ENCODE measurements around the gene TAC3.
"Not testable (repeated sequence)": the region's sequence is repeated elsewhere in the genome, so short reads cannot be mapped to it uniquely, and the experiment has no call there.

Gene TAC3

GRCh38 chr12:57016348-57016747 is at the start of gene TAC3:
Gene TAC3, minus strand, starts transcription at chr12:57016529. Its CDS starts 732 bp downstream, at chr12:57015797.
- Histone ChIP-seq H3K27me3 (ENCODE audit: low read depth) (peaks cover 14% of the 10 kb centered on the region), H3K4me3 (no peak within 1 kb of the TSS), H3K36me3 (replicated peaks) (no peaks in the 10 kb centered on the region), H3K9me3 (no peaks in the 10 kb centered on the region), H3K4me1 (peaks cover 6% of the 10 kb centered on the region)
- in situ Hi-C loops (cut with MboI; ENCODE audit: low sequenced_read_pairs) = no loop called here
- no peak for DNase-seq (ENCODE audit: low spot score in 2 of 2)

- no peak overlapping the region for H3K4me3 ChIP-seq
- H3K27me3 ChIP-seq (ENCODE audit: low read depth) = no peaks in the 10 kb centered on the region
- in situ Hi-C loops (cut with MboI; ENCODE audit: low sequenced_read_pairs) = no loop called here
- H3K9me3 ChIP-seq = 0 out of 2 replicates have a peak, but pooled peaks cover 3% of the 10 kb centered on the region
- H3K4me1 ChIP-seq = no peaks in the 10 kb centered on the region
- DNase-seq (ENCODE audit: low spot score in 2 of 2) = no peak
- peaks cover 73% of the 10 kb centered on the region for H3K36me3 ChIP-seq (replicated peaks)
These were observed 47.8 kb upstream of the TAC3 start for GRCh38 chr12:57063991-57064685.

GRCh38 chr12:57058454-57058853 is 42.1 kb upstream of the TAC3 start:
- DNase-seq (ENCODE audit: low spot score in 2 of 2) = no peak
- Histone ChIP-seq H3K4me3 (no peak overlapping the region), H3K4me1 (no peaks in the 10 kb centered on the region), H3K36me3 (replicated peaks) (peaks cover 68% of the 10 kb centered on the region), H3K9me3 (0 out of 2 replicates have a peak, but pooled peaks cover 3% of the 10 kb centered on the region), H3K27me3 (ENCODE audit: low read depth) (no peaks in the 10 kb centered on the region)
- in situ Hi-C loops (cut with MboI; ENCODE audit: low sequenced_read_pairs) = no loop called here

GRCh38 chr12:57057067-57057751 is 40.9 kb upstream of the TAC3 start:
- in situ Hi-C loops (cut with MboI; ENCODE audit: low sequenced_read_pairs) = no loop called here
- DNase-seq (ENCODE audit: low spot score in 2 of 2) = no peak
- Histone ChIP-seq H3K27me3 (ENCODE audit: low read depth) (no peaks in the 10 kb centered on the region), H3K9me3 (0 out of 2 replicates have a peak, but pooled peaks cover 3% of the 10 kb centered on the region), H3K4me3 (no peak overlapping the region), H3K4me1 (no peaks in the 10 kb centered on the region), H3K36me3 (replicated peaks) (peaks cover 60% of the 10 kb centered on the region)

GRCh38 chr12:57055824-57056223 is 39.5 kb upstream of the TAC3 start:
- no peak for DNase-seq (ENCODE audit: low spot score in 2 of 2)
- H3K27me3 ChIP-seq (ENCODE audit: low read depth) = no peaks in the 10 kb centered on the region
- in situ Hi-C loops (cut with MboI; ENCODE audit: low sequenced_read_pairs) = no loop called here

GRCh38 chr12:57053901-57054300 is 37.6 kb upstream of the TAC3 start:
- H3K4me1 ChIP-seq; in situ Hi-C loops (cut with MboI; ENCODE audit: low sequenced_read_pairs): not testable (repeated sequence)

More at GRCh38 chr12:57055824-57056223, 39.5 kb upstream of the TAC3 start:
- Histone ChIP-seq H3K4me1 (no peaks in the 10 kb centered on the region), H3K36me3 (replicated peaks) (peaks cover 53% of the 10 kb centered on the region), H3K4me3 (no peak overlapping the region), H3K9me3 (0 out of 2 replicates have a peak, but pooled peaks cover 3% of the 10 kb centered on the region)

GRCh38 chr12:57053146-57053545 is 36.8 kb upstream of the TAC3 start:
- DNase-seq (ENCODE audit: low spot score in 2 of 2); in situ Hi-C loops (cut with MboI; ENCODE audit: low sequenced_read_pairs); H3K27me3 ChIP-seq (ENCODE audit: low read depth); H3K9me3 ChIP-seq; H3K4me1 ChIP-seq; H3K4me3 ChIP-seq: not testable (repeated sequence)
- H3K36me3 ChIP-seq (replicated peaks) = peaks cover 26% of the 10 kb centered on the region

More at GRCh38 chr12:57053901-57054300, 37.6 kb upstream of the TAC3 start:
- H3K4me3 ChIP-seq; DNase-seq (ENCODE audit: low spot score in 2 of 2); H3K9me3 ChIP-seq; H3K27me3 ChIP-seq (ENCODE audit: low read depth): not testable (repeated sequence)
- peaks cover 34% of the 10 kb centered on the region for H3K36me3 ChIP-seq (replicated peaks)

- Histone ChIP-seq H3K4me3 (no peak overlapping the region), H3K36me3 (replicated peaks) (peaks cover 8% of the 10 kb centered on the region), H3K9me3 (0 out of 2 replicates have a peak, but pooled peaks cover 3% of the 10 kb centered on the region), H3K27me3 (ENCODE audit: low read depth) (no peaks in the 10 kb centered on the region), H3K4me1 (no peaks in the 10 kb centered on the region; the same call in 1 of the 2 replicates)
- DNase-seq (ENCODE audit: low spot score in 2 of 2) = no peak
- in situ Hi-C loops (cut with MboI; ENCODE audit: low sequenced_read_pairs) = no loop called here
These were observed 34.7 kb upstream of the TAC3 start for GRCh38 chr12:57051011-57051410.

GRCh38 chr12:57049890-57050289 is 33.6 kb upstream of the TAC3 start, which contains the start of gene MYO1A:
Gene MYO1A, minus strand, starts transcription at chr12:57050129. Its CDS starts 1,806 bp downstream, at chr12:57048323.
- Histone ChIP-seq H3K4me3 (no peak within 1 kb of the TSS), H3K36me3 (replicated peaks) (0 out of 2 replicates have a peak, but pooled peaks cover 3% of the 10 kb centered on the region), H3K27me3 (ENCODE audit: low read depth) (peaks cover 3% of the 10 kb centered on the region; the same call in 1 of the 2 replicates), H3K9me3 (0 out of 2 replicates have a peak, but pooled peaks cover 3% of the 10 kb centered on the region), H3K4me1 (no peaks in the 10 kb centered on the region; the same call in 1 of the 2 replicates)
- in situ Hi-C loops (cut with MboI; ENCODE audit: low sequenced_read_pairs) = no loop called here
- peak in 1 of 2 experiments; percentile 21 for DNase-seq (ENCODE audit: low spot score in 2 of 2)

- in situ Hi-C loops (cut with MboI; ENCODE audit: low sequenced_read_pairs) = no loop called here
- no peak for DNase-seq (ENCODE audit: low spot score in 2 of 2)
- H3K36me3 ChIP-seq (replicated peaks) = 0 out of 2 replicates have a peak, but pooled peaks cover 3% of the 10 kb centered on the region
- peaks cover 3% of the 10 kb centered on the region; the same call in 1 of the 2 replicates for H3K27me3 ChIP-seq (ENCODE audit: low read depth)
- no peaks in the 10 kb centered on the region; the same call in 1 of the 2 replicates for H3K4me1 ChIP-seq
- H3K4me3 ChIP-seq = no peak overlapping the region
- 0 out of 2 replicates have a peak, but pooled peaks cover 3% of the 10 kb centered on the region for H3K9me3 ChIP-seq
These were observed 32.8 kb upstream of the TAC3 start for GRCh38 chr12:57049119-57049446.

- in situ Hi-C loops (cut with MboI; ENCODE audit: low sequenced_read_pairs) = no loop called here
- Histone ChIP-seq H3K4me1 (no peaks in the 10 kb centered on the region; the same call in 1 of the 2 replicates), H3K4me3 (no peak overlapping the region), H3K36me3 (replicated peaks) (0 out of 2 replicates have a peak, but pooled peaks cover 3% of the 10 kb centered on the region), H3K9me3 (0 out of 2 replicates have a peak, but pooled peaks cover 1% of the 10 kb centered on the region), H3K27me3 (ENCODE audit: low read depth) (peaks cover 3% of the 10 kb centered on the region; the same call in 1 of the 2 replicates)
- no peak for DNase-seq (ENCODE audit: low spot score in 2 of 2)
These were observed 32.2 kb upstream of the TAC3 start for GRCh38 chr12:57048423-57049118.

- H3K4me3 ChIP-seq = no peak overlapping the region
- H3K36me3 ChIP-seq (replicated peaks) = no peaks in the 10 kb centered on the region
- in situ Hi-C loops (cut with MboI; ENCODE audit: low sequenced_read_pairs) = no loop called here
- no peaks in the 10 kb centered on the region for H3K9me3 ChIP-seq
- no peaks in the 10 kb centered on the region; the same call in 1 of the 2 replicates for H3K4me1 ChIP-seq
- peaks cover 3% of the 10 kb centered on the region; the same call in 1 of the 2 replicates for H3K27me3 ChIP-seq (ENCODE audit: low read depth)
- no peak for DNase-seq (ENCODE audit: low spot score in 2 of 2)
These were observed 31.7 kb upstream of the TAC3 start for GRCh38 chr12:57047981-57048380.
